PC-3 (cell line): ENCODE data around the gene WDR55. TPM values are rescaled to one million over a fixed set of nuclear protein-coding genes. Genes with fewer than 3 reads are reported as not detected.
"Not testable (repeated sequence)": the region's sequence is repeated elsewhere in the genome, so short reads cannot be mapped to it uniquely, and the experiment has no call there.

Experiments
- ATAC-seq: fragments of 200-7000 bp; cut with Tn5 transposase; 2 replicates; pipeline ENCODE4 v1.9.1; 2020; ENCODE audit warnings: mild to moderate bottlenecking, moderate library complexity
- BruUV-seq: library from RNA; stranded (reverse); fragments of 400-500 nt; replicated peaks from 2 replicates; lab custom pipeline; 2021; lab: Mats Ljungman, UMichigan
- CTCF ChIA-PET: fragments of 300-600 bp; sonication (Branson Sonifier 250); formaldehyde crosslinking; loops from one replicate; lab custom pipeline; 2022; ENCODE audit warnings: antibody characterized with exemption; lab: Charles Lee
- POLR2A ChIA-PET: fragments of 300-600 bp; sonication (Branson Sonifier 250); formaldehyde crosslinking; loops from one replicate; lab custom pipeline; 2022; ENCODE audit warnings: antibody characterized with exemption; ENCODE audit not compliant: unreplicated experiment; lab: Charles Lee
- DNase-seq: peaks from one replicate; pipeline ENCODE4 v3.0.0-alpha.2; 2015
- H2AFZ ChIP-seq: fragments of 300-600 bp; sonication (generic); 2 replicates; pipeline ENCODE4 v1.6.0; 2016; ENCODE audit warnings: antibody characterized with exemption, low read length
- H3F3A ChIP-seq: fragments of 300-600 bp; sonication (generic); one replicate; pipeline ENCODE4 v1.6.0; 2017; ENCODE audit warnings: antibody characterized with exemption, low read length, control low read depth, mild to moderate bottlenecking; ENCODE audit not compliant: unreplicated experiment
- H3K27ac ChIP-seq: fragments of 300-600 bp; sonication (generic); 2 replicates; pipeline ENCODE4 v1.5.1; 2016; ENCODE audit warnings: mild to moderate bottlenecking, low read length
- H3K27me3 ChIP-seq: fragments of 300-600 bp; sonication (generic); 2 replicates; pipeline ENCODE4 v1.6.1; 2016; ENCODE audit warnings: low read length, mixed read lengths
- H3K36me3 ChIP-seq: fragments of 300-600 bp; sonication (generic); 2 replicates; pipeline ENCODE4 v1.6.1; 2016; ENCODE audit warnings: low read depth, mixed run types, low read length, mixed read lengths
- H3K4me1 ChIP-seq: fragments of 300-600 bp; sonication (generic); 2 replicates; pipeline ENCODE4 v1.5.1; 2016; ENCODE audit warnings: low read length; ENCODE audit not compliant: insufficient read depth
- H3K4me2 ChIP-seq: fragments of 300-600 bp; sonication (generic); 2 replicates; pipeline ENCODE4 v1.6.0; 2016; ENCODE audit warnings: low read length
- H3K4me3 ChIP-seq: fragments of 300-600 bp; sonication (generic); 2 replicates; pipeline ENCODE4 v1.5.1; 2016; ENCODE audit warnings: mild to moderate bottlenecking, low read length, mixed read lengths
- H3K79me2 ChIP-seq: fragments of 300-600 bp; sonication (generic); 2 replicates; pipeline ENCODE4 v1.6.1; 2017; ENCODE audit warnings: low read length, mixed read lengths
- H3K9ac ChIP-seq: fragments of 300-600 bp; sonication (generic); 2 replicates; pipeline ENCODE4 v1.6.0; 2016; ENCODE audit warnings: mild to moderate bottlenecking, low read length
- H3K9me2 ChIP-seq: fragments of 300-600 bp; sonication (generic); replicated peaks from 2 replicates; pipeline ENCODE4 v1.6.1; 2016; ENCODE audit warnings: mixed run types, low read length, mixed read lengths
- H3K9me3 ChIP-seq: fragments of 300-600 bp; sonication (generic); 2 replicates; pipeline ENCODE4 v1.6.1; 2016; ENCODE audit warnings: low read length, mixed read lengths
- H4K20me1 ChIP-seq: fragments of 300-600 bp; sonication (generic); 2 replicates; pipeline ENCODE4 v1.6.1; 2016; ENCODE audit warnings: low read length, mixed read lengths
- CTCF ChIP-seq: fragments of 300-600 bp; sonication (generic); conservative IDR thresholded peaks from 2 replicates; pipeline ENCODE4 v1.5.1; 2017; ENCODE audit warnings: antibody characterized with exemption, low read depth, mild to moderate bottlenecking, low read length
- EZH2 ChIP-seq: fragments of 300-600 bp; sonication (generic); IDR thresholded peaks from one replicate; pipeline ENCODE4 v1.6.1; 2017; ENCODE audit warnings: antibody characterized with exemption, mild to moderate bottlenecking, low read length; ENCODE audit not compliant: unreplicated experiment
- EZH2phosphoT487 ChIP-seq: fragments of 300-600 bp; sonication (generic); IDR thresholded peaks from 2 replicates; pipeline ENCODE4 v1.6.1; 2018; ENCODE audit warnings: mild to moderate bottlenecking, antibody characterized with exemption, low read length, borderline replicate concordance
- intact Hi-C: fragments of 100-400 bp; cut with micrococcal nuclease; formaldehyde crosslinking; loops from 2 replicates; pipeline ENCODE4 v1.9.0; 2023
- total RNA-seq: library from RNA; depleted of rRNA; stranded (reverse); fragments of >200 nt; gene quantifications from 2 replicates; pipeline ENCODE4 v1.2.3, GENCODE V29; 2014

WDR55 gene
- total RNA-seq, 1 experiment from 2014 or later: 21.2 TPM

- H3K9ac ChIP-seq: no peak overlapping the region
- H3F3A ChIP-seq: peaks cover 8% of the 10 kb centered on the region
- H3K27me3 ChIP-seq: no peaks in the 10 kb centered on the region
- BruUV-seq: no TSS peak
- no peaks in the 10 kb centered on the region; the same call in 1 of the 2 replicates for H3K36me3 ChIP-seq
- H3K4me1 ChIP-seq: peaks cover 8% of the 10 kb centered on the region; the same call in 1 of the 2 replicates
- ChIA-PET CTCF (interaction anchor here (0.9 kb wide), 1 partner anchor 8 kb away, joined by 4 read pairs; no protein-coding TSS in a partner anchor), POLR2A (interaction anchor here (0.5 to 1.3 kb wide), 2 partner anchors 12 to 1440 kb away, joined by 3 to 8 read pairs; partner anchors contain the start of gene ZMAT2)
- peak overlapping the region; percentile 77 for H3K4me2 ChIP-seq
- intact Hi-C loops: loop anchor here (1.0 to 10.0 kb wide), 3 partner anchors 8 to 167 kb away; partner anchors contain the start of genes EIF4EBP3, IK and NDUFA2
- no peak overlapping the region for H2AFZ ChIP-seq
- ATAC-seq (no peak), DNase-seq (no peak)
- no peaks in the 10 kb centered on the region for H3K79me2 ChIP-seq
- no peaks in the 10 kb centered on the region for H3K9me3 ChIP-seq
- 0 out of 2 replicates have a peak overlapping the region, but pooled peaks have one; percentile 85 for H3K27ac ChIP-seq
- H3K4me3 ChIP-seq: peak overlapping the region; percentile 54
- no peaks in the 10 kb centered on the region for H3K9me2 ChIP-seq
- no peaks in the 10 kb centered on the region for H4K20me1 ChIP-seq
- TF ChIP-seq EZH2phosphoT487 (no peak), CTCF (no peak)
Measured at GRCh38 chr5:140711794-140712193, 47.1 kb downstream of the WDR55 start.

DNA sequence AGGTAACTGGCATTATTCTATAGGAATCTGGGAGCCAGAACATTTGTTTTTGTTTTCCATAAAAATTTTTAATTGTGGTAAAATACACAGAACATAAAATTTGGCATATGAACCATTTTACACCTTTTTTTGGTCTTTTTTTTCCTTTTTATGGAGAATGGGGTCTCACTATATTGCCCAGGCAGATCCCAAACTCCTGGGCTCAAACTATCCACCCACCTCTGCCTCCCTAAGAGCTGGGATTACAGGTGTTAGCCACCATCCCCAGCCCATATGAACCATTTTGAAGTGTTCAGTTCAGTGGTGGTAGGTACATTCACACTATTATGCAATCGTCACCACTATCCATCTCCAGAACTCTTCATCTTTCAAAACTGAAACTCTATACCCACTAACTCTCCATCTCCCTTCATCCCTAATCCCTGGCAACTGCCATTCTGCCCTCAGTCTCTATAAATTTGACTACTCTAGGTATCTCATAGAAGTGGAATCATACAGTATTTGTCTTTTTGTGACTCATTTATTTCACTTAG, 48.9 kb downstream of the WDR55 start:
- no peaks in the 10 kb centered on the region for H3K79me2 ChIP-seq
- H3K9me2 ChIP-seq: no peaks in the 10 kb centered on the region
- DNase-seq: no peak
- TF ChIP-seq EZH2 (no peak), CTCF (no peak), EZH2phosphoT487 (no peak)
- H3K36me3 ChIP-seq: no peaks in the 10 kb centered on the region
- peaks cover 8% of the 10 kb centered on the region for H3F3A ChIP-seq
- no TSS peak for BruUV-seq
- H3K27ac ChIP-seq: no peak overlapping the region
- no peak overlapping the region for H3K9ac ChIP-seq
- ChIA-PET CTCF (no interaction called here), POLR2A (no interaction called here)
- H3K4me2 ChIP-seq: no peak overlapping the region
- intact Hi-C loops: loop anchor here (10.0 kb wide), 1 partner anchor 169 kb away; the partner anchor contains the start of gene EIF4EBP3
- H4K20me1 ChIP-seq: no peaks in the 10 kb centered on the region
- no peak overlapping the region for H2AFZ ChIP-seq
- no peak overlapping the region for H3K4me3 ChIP-seq
- no peaks in the 10 kb centered on the region for H3K27me3 ChIP-seq
- peaks cover 8% of the 10 kb centered on the region; the same call in 1 of the 2 replicates for H3K4me1 ChIP-seq
- no peaks in the 10 kb centered on the region for H3K9me3 ChIP-seq
- no peak for ATAC-seq

DNA sequence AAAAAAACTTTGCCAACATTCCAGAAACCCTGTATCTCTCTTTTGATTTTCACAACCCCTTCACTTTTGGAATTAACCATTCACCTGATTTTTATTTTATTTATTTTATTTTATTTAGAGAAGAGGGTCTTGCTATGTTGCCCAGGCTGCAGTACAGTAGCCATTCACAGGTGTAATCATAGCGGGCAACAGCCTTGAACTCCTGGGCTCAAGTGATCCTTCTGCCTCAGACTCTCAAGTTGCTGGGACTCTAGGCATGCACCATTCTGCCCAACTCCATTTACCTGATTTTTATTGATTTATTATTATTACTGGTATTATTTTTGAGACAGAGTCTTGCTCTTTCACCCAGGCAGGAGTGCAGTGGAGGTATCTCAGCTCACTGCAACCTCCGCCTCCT, 51.5 kb downstream of the WDR55 start:
- POLR2A ChIA-PET: not testable (repeated sequence)

More for the DNA sequence above, 51.5 kb downstream of the WDR55 start:
- H3K9me3 ChIP-seq, H3K79me2 ChIP-seq, H3K27me3 ChIP-seq, H3K9me2 ChIP-seq, H3K27ac ChIP-seq, H3K36me3 ChIP-seq, DNase-seq, H3K4me3 ChIP-seq, H4K20me1 ChIP-seq, H3K4me2 ChIP-seq, H2AFZ ChIP-seq, CTCF ChIA-PET, BruUV-seq, H3K4me1 ChIP-seq, ATAC-seq, H3K9ac ChIP-seq: not testable (repeated sequence)
- intact Hi-C loops: loop anchor here (10.0 kb wide), 1 partner anchor 171 kb away; the partner anchor contains the start of gene EIF4EBP3
- peaks cover 14% of the 10 kb centered on the region for H3F3A ChIP-seq
